Measurements from ENCODE around the gene EGFLAM. TPM values are rescaled to one million over a fixed set of nuclear protein-coding genes. Genes with fewer than 3 reads are reported as not detected.

The EGFLAM gene
- total RNA-seq, 1 experiment from 2014 or later, result 0.33 TPM

DNA sequence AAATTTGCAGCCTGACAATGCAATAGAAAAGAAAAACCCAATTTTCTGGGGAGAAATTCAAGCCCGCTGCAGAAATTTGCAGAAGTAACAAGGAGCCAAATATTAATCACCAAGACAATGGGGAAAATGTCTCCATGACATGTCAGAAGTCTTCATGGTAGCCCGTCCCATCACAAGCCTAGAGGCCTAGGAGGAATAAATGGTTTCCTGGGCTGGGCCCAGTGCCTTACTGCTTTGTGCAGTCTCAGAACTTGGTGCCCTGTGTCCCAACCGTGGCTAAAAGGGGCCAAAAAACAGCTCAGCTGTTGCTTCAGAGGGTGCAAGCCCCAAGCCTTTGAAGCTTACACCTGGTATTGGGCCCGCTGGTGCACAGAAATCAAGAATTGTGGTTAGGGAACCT, 23.6 kb upstream of the EGFLAM start:
- no peaks in the 10 kb centered on the region for H3K9me3 ChIP-seq (ENCODE audit: control insufficient read depth, low read depth, low read length)
- H3K14ac ChIP-seq (ENCODE audit: insufficient read depth, low read length), result no peak overlapping the region
- H3K27me3 ChIP-seq (ENCODE audit: insufficient read depth, low read length), result no peaks in the 10 kb centered on the region
- no peaks in the 10 kb centered on the region for H3K4me1 ChIP-seq (ENCODE audit: insufficient read depth, low read length)
- H3K27ac Mint-ChIP-seq, result no peak overlapping the region
- no peak overlapping the region for H3K56ac ChIP-seq (ENCODE audit: insufficient read length, low read depth, low read length)
- H3K27ac ChIP-seq (ENCODE audit: insufficient read length, low read depth, low read length), result no peak overlapping the region
- TF ChIP-seq, protein P1, sequence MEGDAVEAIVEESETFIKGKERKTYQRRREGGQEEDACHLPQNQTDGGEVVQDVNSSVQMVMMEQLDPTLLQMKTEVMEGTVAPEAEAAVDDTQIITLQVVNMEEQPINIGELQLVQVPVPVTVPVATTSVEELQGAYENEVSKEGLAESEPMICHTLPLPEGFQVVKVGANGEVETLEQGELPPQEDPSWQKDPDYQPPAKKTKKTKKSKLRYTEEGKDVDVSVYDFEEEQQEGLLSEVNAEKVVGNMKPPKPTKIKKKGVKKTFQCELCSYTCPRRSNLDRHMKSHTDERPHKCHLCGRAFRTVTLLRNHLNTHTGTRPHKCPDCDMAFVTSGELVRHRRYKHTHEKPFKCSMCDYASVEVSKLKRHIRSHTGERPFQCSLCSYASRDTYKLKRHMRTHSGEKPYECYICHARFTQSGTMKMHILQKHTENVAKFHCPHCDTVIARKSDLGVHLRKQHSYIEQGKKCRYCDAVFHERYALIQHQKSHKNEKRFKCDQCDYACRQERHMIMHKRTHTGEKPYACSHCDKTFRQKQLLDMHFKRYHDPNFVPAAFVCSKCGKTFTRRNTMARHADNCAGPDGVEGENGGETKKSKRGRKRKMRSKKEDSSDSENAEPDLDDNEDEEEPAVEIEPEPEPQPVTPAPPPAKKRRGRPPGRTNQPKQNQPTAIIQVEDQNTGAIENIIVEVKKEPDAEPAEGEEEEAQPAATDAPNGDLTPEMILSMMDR (conservative IDR thresholded peaks at IDR 0.05), result no peak
- H2BK5ac ChIP-seq (ENCODE audit: insufficient read length, low read length), result no peak overlapping the region
- no peak overlapping the region for H4K91ac ChIP-seq (ENCODE audit: insufficient read length, low read depth, low read length)
- no peak overlapping the region for H2BK20ac ChIP-seq (ENCODE audit: low read depth, low read length, poor library complexity, severe bottlenecking)
- no peak overlapping the region for H2BK12ac ChIP-seq (ENCODE audit: insufficient read length, low read depth, low read length)
- WGBS (ENCODE audit: extremely low coverage, insufficient read length, low lambda C conversion rate), result no CpG with 5 or more reads among the region's 4 CpGs
- no peak overlapping the region for H2AK5ac ChIP-seq (ENCODE audit: insufficient read length, low read length)
- no peak overlapping the region for H3K4ac ChIP-seq (ENCODE audit: low read depth, low read length)
- no peak overlapping the region for H3T11ph ChIP-seq (ENCODE audit: low read length)
- DNase-seq, result no peak
- H3K79me1 ChIP-seq (ENCODE audit: insufficient read depth, low read depth, low read length, poor library complexity, severe bottlenecking), result no peaks in the 10 kb centered on the region
- no peaks in the 10 kb centered on the region for H3K4me1 Mint-ChIP-seq
- H3K79me2 ChIP-seq (ENCODE audit: insufficient read depth, low read length), result no peaks in the 10 kb centered on the region
- peaks cover 5% of the 10 kb centered on the region for H3K27me3 Mint-ChIP-seq (ENCODE audit: low read depth)
- no peak overlapping the region for H4K5ac ChIP-seq (ENCODE audit: insufficient read length, low read depth, low read length)
- no peak overlapping the region for H4K8ac ChIP-seq (replicated peaks; ENCODE audit: insufficient read length, low read depth, low read length)
- H2AFZ ChIP-seq (ENCODE audit: low read length), result no peak overlapping the region
- no peak overlapping the region for H2BK15ac ChIP-seq (ENCODE audit: low read depth, low read length)
- no peak overlapping the region for H3K4me2 ChIP-seq (ENCODE audit: insufficient read depth, insufficient read length, low read length)
- H3K4me3 Mint-ChIP-seq, result no peak overlapping the region
- H3K23ac ChIP-seq (ENCODE audit: insufficient read length, low read depth, low read length), result no peak overlapping the region
- H2BK120ac ChIP-seq (ENCODE audit: low read depth, low read length, poor library complexity, severe bottlenecking), result no peak overlapping the region
- H4K20me1 ChIP-seq (ENCODE audit: control insufficient read depth, insufficient read depth, insufficient read length), result no peaks in the 10 kb centered on the region
- no peaks in the 10 kb centered on the region for H3K23me2 ChIP-seq (ENCODE audit: insufficient read length, low read depth, low read length, poor library complexity, severe bottlenecking)
- peaks cover 5 to 16% (median 10%) of the 10 kb centered on the region in 3 experiments; a peak in 5 of 7 replicates for H3K36me3 Mint-ChIP-seq (ENCODE audit: insufficient read depth in 1 of 3, low read depth in 3 of 3)
- H3K18ac ChIP-seq (ENCODE audit: insufficient read length, low read depth, low read length), result no peak overlapping the region
- no peak overlapping the region for H3K9ac ChIP-seq (ENCODE audit: extremely low read depth, insufficient read length, low read length)
- peaks cover 24 to 25% of the 10 kb centered on the region in 2 experiments for H3K9me3 Mint-ChIP-seq
